Sigmoid colon (tissue), 4 donors: Measurements from ENCODE around the gene ANKLE2.

Source experiments
- CTCF ChIP-seq, 4 experiments: fragments of 450-650 bp in 3 of 4; fragments of 200-600 bp in 1 of 4; IDR thresholded peaks; one replicate each; pipeline ENCODE4 v1.5.1; 2016 to 2019; ENCODE audit warnings: antibody characterized with exemption in 4 of 4, mild to moderate bottlenecking in 3 of 4, moderate library complexity in 2 of 4
- EP300 ChIP-seq, 4 donors: sonication (generic); formaldehyde crosslinking; IDR thresholded peaks; one replicate each; pipeline ENCODE4 v1.6.1; 2017; ENCODE audit warnings: antibody characterized with exemption in 4 of 4
- POLR2A ChIP-seq, 2 donors: fragments of 450-650 bp; IDR thresholded peaks; one replicate each; pipeline ENCODE4 v1.6.1; 2016; ENCODE audit warnings: antibody characterized with exemption in 2 of 2, mild to moderate bottlenecking in 2 of 2, moderate library complexity in 2 of 2
- POLR2AphosphoS5 ChIP-seq, 4 donors: sonication (generic); formaldehyde crosslinking; IDR thresholded peaks; one replicate each; pipeline ENCODE4 v1.6.1; 2017; ENCODE audit warnings: antibody characterized with exemption in 4 of 4

- TF ChIP-seq POLR2A (IDR thresholded peaks at IDR 0.05), result no peak
- TF ChIP-seq CTCF (IDR thresholded peaks at IDR 0.05), result no peak
- TF ChIP-seq POLR2AphosphoS5 (IDR thresholded peaks at IDR 0.05), result no peak
- TF ChIP-seq EP300 (IDR thresholded peaks at IDR 0.05), result no peak
Measured at GRCh38 chr12:132720606-132721345, 40.9 kb downstream of the ANKLE2 start.
